GM12873 (cell line): Measurements from ENCODE around the gene PROK1.

Experiments used
- CTCF ChIP-seq: IDR thresholded peaks from 2 replicates; pipeline ENCODE4 v1.5.1; 2012; ENCODE audit warnings: low read depth, mild to moderate bottlenecking, moderate library complexity, low read length, control low read depth; ENCODE audit not compliant: insufficient read depth; ENCODE audit errors: missing control alignments

Gene PROK1

GRCh38 chr1:110463725-110464124 is 12.8 kb downstream of the PROK1 start:
- no peak for TF ChIP-seq CTCF

GRCh38 chr1:110464340-110464739 is 13.4 kb downstream of the PROK1 start:
- TF ChIP-seq CTCF, result no peak

- no peak for TF ChIP-seq CTCF
These were observed 14.3 kb downstream of the PROK1 start for GRCh38 chr1:110465038-110465813.

GRCh38 chr1:110465814-110466380 is 14.9 kb downstream of the PROK1 start:
- TF ChIP-seq CTCF, result no peak

- TF ChIP-seq CTCF, result no peak
These were observed 15.8 kb downstream of the PROK1 start for GRCh38 chr1:110466646-110467280.

- no peak for TF ChIP-seq CTCF
These were observed 20.2 kb downstream of the PROK1 start for GRCh38 chr1:110471131-110471530.

- no peak for TF ChIP-seq CTCF
These were observed 21.6 kb downstream of the PROK1 start for GRCh38 chr1:110472546-110472945.
